ENCODE data around the gene BCAM.

The BCAM gene

GRCh38 chr19:44808463-44809371 lies at the start of gene BCAM:
Gene BCAM (plus strand): TSS chr19:44809103. CDS start chr19:44809125, 22 bp downstream.
- no peak within 1 kb of the TSS for H3K4me2 ChIP-seq (ENCODE audit: low read depth, low read length, poor library complexity, severe bottlenecking)

GRCh38 chr19:44762038-44762437 lies 46.9 kb upstream of the BCAM start:
- H3K27me3 ChIP-seq (ENCODE audit: low read length): no peaks in the 10 kb centered on the region
- no peak overlapping the region for H3K4me2 ChIP-seq (ENCODE audit: low read depth, low read length, poor library complexity, severe bottlenecking)
- no peak overlapping the region for H3K9ac ChIP-seq (ENCODE audit: low read length)
- H3K9me2 ChIP-seq (replicated peaks; ENCODE audit: insufficient read depth, low read length): no peaks in the 10 kb centered on the region
- H3K36me3 ChIP-seq (ENCODE audit: low read length): no peaks in the 10 kb centered on the region
- H3K79me2 ChIP-seq (ENCODE audit: insufficient read depth, low read length): no peaks in the 10 kb centered on the region
- no peak for TF ChIP-seq EZH2phosphoT487 (conservative IDR thresholded peaks at IDR 0.05; ENCODE audit: low read length)
- TF ChIP-seq, protein P1, sequence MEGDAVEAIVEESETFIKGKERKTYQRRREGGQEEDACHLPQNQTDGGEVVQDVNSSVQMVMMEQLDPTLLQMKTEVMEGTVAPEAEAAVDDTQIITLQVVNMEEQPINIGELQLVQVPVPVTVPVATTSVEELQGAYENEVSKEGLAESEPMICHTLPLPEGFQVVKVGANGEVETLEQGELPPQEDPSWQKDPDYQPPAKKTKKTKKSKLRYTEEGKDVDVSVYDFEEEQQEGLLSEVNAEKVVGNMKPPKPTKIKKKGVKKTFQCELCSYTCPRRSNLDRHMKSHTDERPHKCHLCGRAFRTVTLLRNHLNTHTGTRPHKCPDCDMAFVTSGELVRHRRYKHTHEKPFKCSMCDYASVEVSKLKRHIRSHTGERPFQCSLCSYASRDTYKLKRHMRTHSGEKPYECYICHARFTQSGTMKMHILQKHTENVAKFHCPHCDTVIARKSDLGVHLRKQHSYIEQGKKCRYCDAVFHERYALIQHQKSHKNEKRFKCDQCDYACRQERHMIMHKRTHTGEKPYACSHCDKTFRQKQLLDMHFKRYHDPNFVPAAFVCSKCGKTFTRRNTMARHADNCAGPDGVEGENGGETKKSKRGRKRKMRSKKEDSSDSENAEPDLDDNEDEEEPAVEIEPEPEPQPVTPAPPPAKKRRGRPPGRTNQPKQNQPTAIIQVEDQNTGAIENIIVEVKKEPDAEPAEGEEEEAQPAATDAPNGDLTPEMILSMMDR (IDR thresholded peaks at IDR 0.05; ENCODE audit: insufficient read depth, low read length, poor library complexity, severe bottlenecking): no peak
- no peak overlapping the region for H3K4me3 ChIP-seq (ENCODE audit: insufficient read depth, low read length, poor library complexity, severe bottlenecking)
- H3K27ac ChIP-seq (ENCODE audit: low read depth, low read length): no peak overlapping the region
- no peaks in the 10 kb centered on the region for H3K9me3 ChIP-seq (ENCODE audit: insufficient read depth, low read length)
- no peak overlapping the region for H2AFZ ChIP-seq (ENCODE audit: low read depth, low read length, severe bottlenecking)
- H3F3A ChIP-seq (ENCODE audit: insufficient read depth): 0 out of 2 replicates have a peak, but pooled peaks cover 7% of the 10 kb centered on the region
- no peaks in the 10 kb centered on the region for H4K20me1 ChIP-seq (ENCODE audit: low read depth, low read length)

More at GRCh38 chr19:44808463-44809371, at the start of gene BCAM:
- H3K9ac ChIP-seq (ENCODE audit: low read length): no peak within 1 kb of the TSS
- no peaks in the 10 kb centered on the region for H3K9me3 ChIP-seq (ENCODE audit: insufficient read depth, low read length)
- H2AFZ ChIP-seq (ENCODE audit: low read depth, low read length, severe bottlenecking): no peak within 1 kb of the TSS
- no peak within 1 kb of the TSS for H3K4me3 ChIP-seq (ENCODE audit: insufficient read depth, low read length, poor library complexity, severe bottlenecking)
- TF ChIP-seq, protein P1 (IDR thresholded peaks at IDR 0.05; ENCODE audit: insufficient read depth, low read length, poor library complexity, severe bottlenecking): no peak
- TF ChIP-seq EZH2phosphoT487 (conservative IDR thresholded peaks at IDR 0.05; ENCODE audit: low read length): no peak
- H3K9me2 ChIP-seq (replicated peaks; ENCODE audit: insufficient read depth, low read length): no peaks in the 10 kb centered on the region
- no peak within 1 kb of the TSS for H3K27ac ChIP-seq (ENCODE audit: low read depth, low read length)
- H3K36me3 ChIP-seq (ENCODE audit: low read length): no peaks in the 10 kb centered on the region
- no peaks in the 10 kb centered on the region for H3F3A ChIP-seq (ENCODE audit: insufficient read depth)
- no peaks in the 10 kb centered on the region for H3K79me2 ChIP-seq (ENCODE audit: insufficient read depth, low read length)
- no peaks in the 10 kb centered on the region for H3K27me3 ChIP-seq (ENCODE audit: low read length)
- H4K20me1 ChIP-seq (ENCODE audit: low read depth, low read length): no peaks in the 10 kb centered on the region

DNA sequence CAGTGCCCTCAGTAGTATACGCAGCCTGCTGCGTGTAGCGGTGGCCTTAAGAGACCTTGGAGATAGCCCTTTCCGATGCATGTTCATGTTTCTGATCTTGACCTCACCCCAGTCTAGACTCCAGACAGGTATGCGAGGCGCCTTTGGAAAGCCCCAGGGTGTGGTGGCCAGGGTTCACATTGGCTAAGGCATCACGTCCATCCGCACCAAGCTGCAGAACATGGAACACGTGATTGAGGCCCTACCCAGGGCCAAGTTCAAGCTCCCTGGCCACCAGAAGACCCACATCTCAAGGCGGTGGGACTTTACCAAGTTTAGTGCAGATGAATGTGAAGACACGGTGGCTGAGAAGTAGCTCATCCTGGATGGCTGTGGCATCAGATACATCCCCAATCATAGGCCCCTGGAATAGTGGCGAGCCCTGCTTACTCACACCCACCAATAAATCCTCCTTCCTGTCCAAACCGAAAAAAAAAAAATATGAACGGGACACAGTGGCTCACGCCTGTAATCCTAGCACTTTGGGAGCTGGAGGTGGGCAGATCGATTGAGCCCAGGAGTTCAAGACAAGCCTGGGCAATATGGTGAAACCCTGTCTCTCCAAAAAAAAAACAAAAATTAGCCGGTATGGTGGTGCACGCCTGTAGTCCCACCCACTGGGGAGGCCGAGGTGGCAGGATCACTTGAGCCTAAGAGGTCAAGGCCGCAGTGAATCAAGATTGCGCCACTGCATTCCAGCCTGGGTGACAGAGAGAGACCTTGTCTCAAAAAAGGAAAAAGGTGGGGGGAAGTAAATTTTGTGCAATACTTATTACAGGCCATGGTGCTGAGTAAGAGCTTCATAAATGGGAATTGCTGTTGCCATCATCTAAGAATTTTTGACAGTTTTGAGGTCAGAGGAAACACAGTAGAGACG lies 43.6 kb upstream of the BCAM start:
- H3K9ac ChIP-seq (ENCODE audit: low read length): no peak overlapping the region
- no peaks in the 10 kb centered on the region for H3K9me2 ChIP-seq (replicated peaks; ENCODE audit: insufficient read depth, low read length)
- no peak for TF ChIP-seq EZH2phosphoT487 (conservative IDR thresholded peaks at IDR 0.05; ENCODE audit: low read length)
- TF ChIP-seq, protein P1 (IDR thresholded peaks at IDR 0.05; ENCODE audit: insufficient read depth, low read length, poor library complexity, severe bottlenecking): no peak
- H3K27ac ChIP-seq (ENCODE audit: low read depth, low read length): no peak overlapping the region
- H2AFZ ChIP-seq (ENCODE audit: low read depth, low read length, severe bottlenecking): no peak overlapping the region
- H3K79me2 ChIP-seq (ENCODE audit: insufficient read depth, low read length): no peaks in the 10 kb centered on the region
- H3K27me3 ChIP-seq (ENCODE audit: low read length): no peaks in the 10 kb centered on the region
- H3K4me3 ChIP-seq (ENCODE audit: insufficient read depth, low read length, poor library complexity, severe bottlenecking): no peak overlapping the region
- H3K36me3 ChIP-seq (ENCODE audit: low read length): no peaks in the 10 kb centered on the region
- H4K20me1 ChIP-seq (ENCODE audit: low read depth, low read length): no peaks in the 10 kb centered on the region
- no peak overlapping the region for H3K4me2 ChIP-seq (ENCODE audit: low read depth, low read length, poor library complexity, severe bottlenecking)
- no peaks in the 10 kb centered on the region for H3K9me3 ChIP-seq (ENCODE audit: insufficient read depth, low read length)
- 0 out of 2 replicates have a peak, but pooled peaks cover 14% of the 10 kb centered on the region for H3F3A ChIP-seq (ENCODE audit: insufficient read depth)

Measured in SU-DHL-6 (cell line).